Prostate gland (tissue), 2 donors: Measurements from ENCODE around the gene MUC12. TPM values are rescaled to one million over a fixed set of nuclear protein-coding genes. Genes with fewer than 3 reads are reported as not detected.
A peak's percentile ranks its signal among the peaks of the same experiment; 100 is the strongest.
"Not testable (repeated sequence)": the region's sequence is repeated elsewhere in the genome, so short reads cannot be mapped to it uniquely, and the experiment has no call there.

Experiments
- DNase-seq: peaks from one replicate; pipeline ENCODE4 v3.0.0-alpha.2; 2019; ENCODE audit warnings: low spot score
- H3K27ac ChIP-seq, 2 donors: fragments of 200-600 bp; sonication (generic); 2 replicates each; pipeline ENCODE4 v1.5.1; 2017 to 2019
- H3K27me3 ChIP-seq: fragments of 200-600 bp; sonication (generic); replicated peaks from 2 replicates; pipeline ENCODE4 v1.5.1; 2019; ENCODE audit not compliant: insufficient read depth
- H3K36me3 ChIP-seq, 2 donors: fragments of 200-600 bp; sonication (generic); 1 replicate in 1 of 2; 2 replicates in 1 of 2; pipeline versions ENCODE4 v1.5.1 to v1.8.1; 2017 to 2019
- H3K4me1 ChIP-seq: fragments of 200-600 bp; sonication (generic); replicated peaks from 2 replicates; pipeline ENCODE4 v1.5.1; 2019
- H3K4me3 ChIP-seq, 2 donors: fragments of 200-600 bp; sonication (generic); 2 replicates each; pipeline ENCODE4 v1.5.1; 2017 to 2019
- H3K9me3 ChIP-seq: fragments of 200-600 bp; sonication (generic); 2 replicates; pipeline ENCODE4 v1.5.1; 2017
- CTCF ChIP-seq, 4 experiments: fragments of 200-600 bp in 2 of 4; fragments of 450-650 bp in 2 of 4; sonication (generic) in 2 of 4; IDR thresholded peaks; 1 replicate in 3 of 4; 2 replicates in 1 of 4; pipeline ENCODE4 v1.5.1; 2016 to 2019; ENCODE audit warnings: antibody characterized with exemption in 4 of 4, mild to moderate bottlenecking in 2 of 4, moderate library complexity in 2 of 4
- POLR2A ChIP-seq: fragments of 450-650 bp; IDR thresholded peaks from one replicate; pipeline ENCODE4 v1.6.1; 2016; ENCODE audit warnings: antibody characterized with exemption, mild to moderate bottlenecking
- POLR2AphosphoS5 ChIP-seq: sonication (generic); formaldehyde crosslinking; IDR thresholded peaks from one replicate; pipeline ENCODE4 v1.6.1; 2017; ENCODE audit warnings: antibody characterized with exemption
- WGBS: methylation state at CpG from one replicate; pipeline ENCODE4 v1.1.5; 2018; 5-methylcytosine and 5-hydroxymethylcytosine counted together
- intact Hi-C: fragments of 100-400 bp; cut with DNase I; formaldehyde crosslinking; loops from one replicate; pipeline ENCODE4 v1.14.2; 2022
- total RNA-seq, 2 donors: library from RNA; depleted of rRNA; stranded (reverse); fragments of >200 nt; gene quantifications; one replicate each; pipeline ENCODE4 v1.1.0, GENCODE V29; 2016

MUC12 gene
- total RNA-seq, 2 donors from 2014 or later, result 4.0 to 20.9 TPM

- no peak for TF ChIP-seq POLR2AphosphoS5
- TF ChIP-seq POLR2A, result no peak
- no peak for TF ChIP-seq CTCF (IDR thresholded peaks at IDR 0.05)
- intact Hi-C loops, result no loop called here
- Histone ChIP-seq H3K4me1 (no peaks in the 10 kb centered on the region), H3K4me3 (no peak overlapping the region), H3K27ac (no peak overlapping the region), H3K27me3 (no peaks in the 10 kb centered on the region), H3K9me3 (no peaks in the 10 kb centered on the region), H3K36me3 (no peaks in the 10 kb centered on the region)
- WGBS, result 70% methylated on average over 2 of the region's 2 CpGs
- DNase-seq, result no peak
Observed at GRCh38 chr7:101023839-101024238, 54.5 kb downstream of the MUC12 start.

GRCh38 chr7:101031082-101031481, 61.7 kb downstream of the MUC12 start:
- intact Hi-C loops, result no loop called here
- Histone ChIP-seq H3K4me3 (no peak overlapping the region), H3K4me1 (no peaks in the 10 kb centered on the region), H3K9me3 (no peaks in the 10 kb centered on the region), H3K27me3 (no peaks in the 10 kb centered on the region), H3K36me3 (no peaks in the 10 kb centered on the region), H3K27ac (no peak overlapping the region)
- peak; percentile 42 for DNase-seq
- TF ChIP-seq CTCF (IDR thresholded peaks at IDR 0.05), result peak in 3 of 4 experiments; percentile 17 to 50 (median 30)
- TF ChIP-seq POLR2A, result no peak
- TF ChIP-seq POLR2AphosphoS5, result peak; percentile 36
- 15% methylated on average over 7 of the region's 7 CpGs for WGBS

- WGBS, result 73% methylated on average over 4 of the region's 4 CpGs
- Histone ChIP-seq H3K27me3 (no peaks in the 10 kb centered on the region), H3K36me3 (no peaks in the 10 kb centered on the region), H3K27ac (no peak overlapping the region), H3K4me1 (no peaks in the 10 kb centered on the region), H3K9me3 (no peaks in the 10 kb centered on the region), H3K4me3 (no peak overlapping the region)
- TF ChIP-seq CTCF (IDR thresholded peaks at IDR 0.05) (no peak), POLR2A (no peak), POLR2AphosphoS5 (no peak)
- intact Hi-C loops, result no loop called here
- no peak for DNase-seq
Observed at GRCh38 chr7:101035941-101036340, 66.6 kb downstream of the MUC12 start.

- intact Hi-C loops, H3K27ac ChIP-seq, H3K9me3 ChIP-seq, H3K4me1 ChIP-seq, DNase-seq, H3K4me3 ChIP-seq, H3K36me3 ChIP-seq, H3K27me3 ChIP-seq: not testable (repeated sequence)
- 80% methylated on average over 6 of the region's 6 CpGs for WGBS
Observed at GRCh38 chr7:101041283-101041682, 71.9 kb downstream of the MUC12 start.

GRCh38 chr7:101058355-101058754, 89.0 kb downstream of the MUC12 start:
- H3K27me3 ChIP-seq, result peaks cover 3% of the 10 kb centered on the region
- no peaks in the 10 kb centered on the region for H3K9me3 ChIP-seq
- intact Hi-C loops, result loop anchor here (5.0 kb wide), 1 partner anchor 91 kb away; the partner anchor contains the start of gene MUC12
- H3K4me3 ChIP-seq, result no peak overlapping the region
- H3K27ac ChIP-seq, result no peak overlapping the region
- 19% methylated on average over 9 of the region's 9 CpGs for WGBS
- no peaks in the 10 kb centered on the region for H3K36me3 ChIP-seq
- no peaks in the 10 kb centered on the region for H3K4me1 ChIP-seq
- TF ChIP-seq CTCF (IDR thresholded peaks at IDR 0.05), result no peak
- TF ChIP-seq POLR2A, result no peak
- no peak for TF ChIP-seq POLR2AphosphoS5
- DNase-seq, result peak; percentile 24
